GM12801 (cell line): ENCODE results near the gene INTS15.

Source experiments
- TF ChIP-seq, protein P1 (sequence below): IDR thresholded peaks from one replicate; pipeline ENCODE4 v1.5.1; 2011; ENCODE audit warnings: control low read depth; ENCODE audit not compliant: insufficient read length; ENCODE audit errors: extremely low read depth

INTS15 gene

DNA sequence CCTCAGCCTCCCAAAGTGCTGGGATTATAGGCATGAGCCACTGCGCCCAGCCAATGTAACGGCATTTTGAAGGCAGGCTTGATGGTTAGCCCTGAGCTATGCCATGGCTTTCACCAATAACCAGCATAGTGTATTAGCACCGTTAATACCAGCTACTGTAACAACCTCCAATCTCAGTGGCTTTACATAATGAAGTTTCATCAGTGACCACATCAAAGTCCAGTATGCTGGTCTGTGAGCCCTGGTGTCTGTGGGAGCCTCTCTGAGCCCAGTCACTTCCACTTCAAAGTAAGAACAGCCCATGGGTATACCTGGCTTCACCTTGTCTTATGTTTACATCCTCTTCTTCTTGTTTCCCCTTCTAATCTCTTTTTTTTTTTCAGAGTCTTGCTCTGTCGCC lies 24.2 kb upstream of the INTS15 start:
- TF ChIP-seq, protein P1, sequence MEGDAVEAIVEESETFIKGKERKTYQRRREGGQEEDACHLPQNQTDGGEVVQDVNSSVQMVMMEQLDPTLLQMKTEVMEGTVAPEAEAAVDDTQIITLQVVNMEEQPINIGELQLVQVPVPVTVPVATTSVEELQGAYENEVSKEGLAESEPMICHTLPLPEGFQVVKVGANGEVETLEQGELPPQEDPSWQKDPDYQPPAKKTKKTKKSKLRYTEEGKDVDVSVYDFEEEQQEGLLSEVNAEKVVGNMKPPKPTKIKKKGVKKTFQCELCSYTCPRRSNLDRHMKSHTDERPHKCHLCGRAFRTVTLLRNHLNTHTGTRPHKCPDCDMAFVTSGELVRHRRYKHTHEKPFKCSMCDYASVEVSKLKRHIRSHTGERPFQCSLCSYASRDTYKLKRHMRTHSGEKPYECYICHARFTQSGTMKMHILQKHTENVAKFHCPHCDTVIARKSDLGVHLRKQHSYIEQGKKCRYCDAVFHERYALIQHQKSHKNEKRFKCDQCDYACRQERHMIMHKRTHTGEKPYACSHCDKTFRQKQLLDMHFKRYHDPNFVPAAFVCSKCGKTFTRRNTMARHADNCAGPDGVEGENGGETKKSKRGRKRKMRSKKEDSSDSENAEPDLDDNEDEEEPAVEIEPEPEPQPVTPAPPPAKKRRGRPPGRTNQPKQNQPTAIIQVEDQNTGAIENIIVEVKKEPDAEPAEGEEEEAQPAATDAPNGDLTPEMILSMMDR: no peak

DNA sequence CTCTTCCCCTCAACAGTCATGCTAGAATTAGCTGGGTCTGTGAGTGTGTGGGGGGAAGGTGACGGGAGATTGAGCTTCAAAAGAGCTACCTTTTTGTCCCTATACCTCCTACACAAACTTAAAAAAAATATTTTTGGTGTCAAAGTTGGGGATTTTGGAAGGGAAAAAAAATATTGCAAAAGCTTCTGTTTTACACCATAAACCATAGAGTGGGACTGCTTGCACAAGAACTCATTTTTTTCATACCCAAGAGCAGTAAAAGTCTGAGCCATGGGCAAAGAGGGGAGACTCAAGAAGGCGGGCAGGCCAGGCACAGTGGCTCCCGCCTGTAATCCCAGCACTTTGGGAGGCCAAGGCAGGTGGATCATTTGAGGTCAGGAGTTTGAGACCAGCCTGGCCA lies 21.9 kb upstream of the INTS15 start:
- TF ChIP-seq, protein P1: no peak

DNA sequence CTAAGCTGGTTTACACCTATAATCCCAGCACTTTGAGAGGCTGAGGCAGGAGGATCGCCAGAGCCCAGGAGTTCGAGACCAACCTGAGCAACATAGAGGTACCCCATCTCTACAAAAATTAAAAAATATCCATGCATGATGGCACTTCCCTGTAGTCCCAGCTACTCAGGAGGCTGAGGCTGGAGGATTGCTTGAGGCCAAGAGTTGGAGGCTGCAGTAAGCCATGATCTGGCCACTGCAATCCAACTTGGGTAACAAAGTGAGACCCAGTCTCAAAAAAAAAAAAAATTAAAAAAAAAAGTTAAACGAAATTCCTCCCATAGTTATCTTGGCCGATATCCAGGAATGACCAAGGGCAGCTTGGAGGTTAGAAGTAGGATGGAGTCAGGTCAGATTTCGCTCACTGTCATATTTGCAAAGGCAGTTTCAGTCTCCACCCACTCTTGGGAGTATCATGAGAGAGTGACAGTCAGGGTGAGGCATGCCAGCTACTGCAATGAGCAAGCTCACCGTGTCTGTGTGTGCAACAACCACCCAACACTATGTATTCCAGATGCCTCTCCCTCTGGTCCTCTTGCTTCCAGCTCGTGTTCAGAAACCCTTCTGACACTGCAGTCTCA lies 18.6 kb upstream of the INTS15 start:
- TF ChIP-seq, protein P1: no peak

DNA sequence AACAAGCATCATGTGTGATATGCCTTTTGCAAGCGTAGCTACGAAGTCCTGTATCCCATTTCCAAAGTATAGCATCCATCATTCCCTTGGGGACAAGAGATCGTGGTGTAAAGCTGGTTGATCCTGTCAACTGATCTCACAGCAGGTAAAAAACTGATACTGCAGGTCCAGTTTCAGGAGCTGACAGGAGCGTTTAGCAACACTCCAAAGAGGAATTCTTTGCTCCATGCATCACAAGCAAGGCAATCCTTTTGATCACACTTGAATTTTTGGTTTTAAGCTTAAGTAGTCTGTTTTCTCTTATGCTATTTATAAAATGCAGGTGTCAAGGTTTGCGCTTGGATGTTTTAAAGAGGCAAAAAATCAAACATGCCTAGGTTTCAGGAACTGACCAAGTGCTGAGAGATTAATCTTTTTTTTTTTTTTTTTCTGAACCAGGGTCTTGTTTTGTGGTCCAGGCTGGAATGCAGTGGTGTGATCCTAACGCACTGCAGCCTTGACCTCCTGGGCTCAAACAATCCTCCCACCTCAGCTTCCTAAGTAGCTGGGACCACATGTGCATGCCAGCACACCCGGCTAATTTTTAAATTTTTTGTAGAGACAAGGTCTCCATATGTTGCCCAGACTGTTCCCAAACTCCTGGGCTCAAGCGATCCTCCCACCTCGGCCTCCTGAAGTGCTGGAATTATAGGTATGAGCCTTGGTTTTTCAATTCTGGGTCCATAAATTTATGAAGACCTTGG lies 14.4 kb upstream of the INTS15 start:
- TF ChIP-seq, protein P1: no peak

DNA sequence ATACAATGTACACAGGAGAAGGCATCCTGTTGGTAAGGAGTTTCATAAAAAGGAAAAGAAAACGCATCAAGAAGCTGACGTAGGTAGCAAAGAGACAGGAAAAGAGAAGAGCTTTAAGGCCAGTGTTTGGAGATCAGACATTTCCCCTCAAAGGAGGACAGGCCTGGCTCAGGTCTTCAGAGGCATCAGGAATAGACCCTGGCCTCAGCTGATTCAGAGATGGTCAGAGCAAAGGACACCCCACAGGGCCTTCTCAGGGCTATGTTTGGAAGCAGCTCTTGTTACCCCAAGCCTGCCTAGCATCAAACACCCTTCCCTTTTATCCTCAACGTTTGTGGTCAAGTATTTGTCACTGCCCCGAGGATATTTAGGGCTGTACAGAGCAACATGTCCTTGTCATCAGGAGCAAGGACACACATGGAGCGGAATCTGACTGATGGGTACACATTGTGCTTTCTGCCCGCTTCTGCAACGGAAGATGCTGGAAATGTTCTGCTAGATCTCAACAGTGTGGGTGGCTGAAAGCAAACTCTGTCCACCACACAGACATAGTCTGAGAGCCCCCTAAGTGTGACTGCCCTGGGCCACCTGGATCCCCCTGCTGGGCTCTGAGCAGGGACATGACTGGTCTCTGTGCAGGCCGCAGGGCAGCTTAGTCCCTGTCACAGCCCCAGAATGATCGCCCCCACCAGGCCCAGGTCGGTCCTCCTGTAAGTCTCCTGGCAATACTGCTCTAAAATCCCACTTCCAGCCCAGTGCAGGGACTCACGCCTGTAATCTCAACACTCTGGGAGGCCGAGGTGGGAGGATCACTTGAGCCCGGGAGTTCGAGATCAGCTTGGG lies 13.6 kb upstream of the INTS15 start:
- TF ChIP-seq, protein P1: no peak

DNA sequence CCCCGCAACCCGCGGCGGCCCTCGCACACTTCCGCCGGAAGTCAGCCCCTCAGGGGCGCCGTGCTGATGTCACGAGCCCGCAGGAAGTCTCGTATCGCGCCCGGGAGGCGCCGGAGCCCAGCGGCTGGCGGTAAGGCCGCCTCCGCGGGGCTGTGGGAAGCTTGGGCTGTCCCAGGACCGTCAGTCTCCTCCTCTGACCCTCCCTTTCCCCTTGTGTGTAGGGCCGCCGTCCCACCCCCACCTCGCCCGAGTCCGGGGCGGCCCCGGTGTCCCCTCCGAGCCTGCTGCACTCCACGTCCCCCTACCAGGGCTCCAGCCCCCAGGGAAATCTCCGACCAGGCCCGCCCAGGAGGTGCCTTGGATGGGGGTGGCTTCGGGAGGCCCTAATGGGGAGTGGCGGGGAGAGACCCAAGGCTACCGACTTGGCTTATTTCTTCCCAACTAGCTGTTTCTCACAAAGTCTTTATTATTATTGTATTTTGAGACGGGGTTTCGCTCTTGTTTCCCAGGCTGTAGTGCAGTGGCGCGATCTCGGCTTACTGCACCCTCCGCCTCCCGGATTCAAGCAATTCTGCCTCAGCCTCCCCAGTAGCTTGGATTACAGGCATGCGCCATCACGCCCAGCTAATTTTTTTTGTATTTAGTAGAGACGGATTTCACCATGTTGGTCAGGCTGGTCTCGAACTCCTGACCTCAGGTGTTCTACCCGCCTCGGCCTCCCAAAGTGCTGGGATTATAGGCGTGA lies 12.3 kb upstream of the INTS15 start, which contains the start of gene ZDHHC4:
Gene ZDHHC4 (plus strand): TSS at position 86 of the 745 bp plus-strand sequence. CDS start 3,108 bp downstream, outside the sequence.
- TF ChIP-seq, protein P1: no peak
